ENCODE measurements around the gene CACNB2.
"Not testable (repeated sequence)": the region's sequence is repeated elsewhere in the genome, so short reads cannot be mapped to it uniquely, and the experiment has no call there.

The CACNB2 gene

GRCh38 chr10:18417950-18418527 lies 277.8 kb downstream of the CACNB2 start:
- DNase-seq: no peak

GRCh38 chr10:18418541-18419215 lies 278.5 kb downstream of the CACNB2 start:
- DNase-seq: no peak

DNA sequence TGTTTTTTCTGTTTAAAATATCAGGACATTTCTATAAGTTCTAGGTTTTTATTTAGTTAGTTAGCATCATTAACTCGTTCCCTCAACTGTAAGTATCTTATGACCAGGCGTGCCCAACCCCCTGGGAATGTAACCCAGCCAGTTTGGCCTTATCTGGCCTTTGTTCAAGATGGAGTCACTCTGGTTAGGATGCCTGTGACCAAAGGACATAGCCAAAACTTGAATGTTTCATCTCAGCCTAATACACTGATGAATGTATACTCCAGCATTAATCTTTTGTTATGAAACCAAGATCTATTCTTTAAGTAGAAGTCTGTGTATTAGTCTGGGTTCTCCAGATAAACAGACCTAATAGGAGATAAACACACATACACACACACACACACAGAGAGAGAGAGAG lies 279.7 kb downstream of the CACNB2 start:
- DNase-seq: no peak

DNA sequence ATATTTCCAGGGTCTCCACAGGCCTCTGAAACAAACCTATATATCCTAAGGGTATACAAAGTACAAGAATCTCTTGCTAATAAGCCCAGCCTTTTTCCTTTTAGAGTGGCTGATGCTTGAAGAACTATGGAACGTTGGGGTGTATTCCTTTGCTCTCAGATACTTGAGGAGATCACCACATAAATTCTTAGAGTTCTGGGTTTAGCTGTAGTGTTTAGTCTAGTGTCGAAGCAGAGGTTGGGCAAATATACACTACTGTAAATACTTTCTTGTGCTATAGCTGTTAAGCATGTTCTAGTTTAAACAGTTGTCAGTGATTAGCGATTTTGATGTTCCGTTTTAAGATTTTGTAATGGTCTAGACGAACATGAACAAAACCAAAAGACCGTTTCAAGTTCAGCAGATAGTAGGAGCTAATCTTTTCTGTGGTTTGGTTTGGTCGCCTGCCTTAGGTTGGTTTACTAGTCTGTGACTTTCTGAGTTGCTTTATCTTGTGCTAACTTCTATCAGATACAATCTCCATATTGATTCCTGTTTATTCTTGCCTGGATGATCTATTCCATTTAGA lies 281.6 kb downstream of the CACNB2 start:
- no peak for DNase-seq

- no peak for DNase-seq
These were observed 282.9 kb downstream of the CACNB2 start for GRCh38 chr10:18423058-18423637.

DNA sequence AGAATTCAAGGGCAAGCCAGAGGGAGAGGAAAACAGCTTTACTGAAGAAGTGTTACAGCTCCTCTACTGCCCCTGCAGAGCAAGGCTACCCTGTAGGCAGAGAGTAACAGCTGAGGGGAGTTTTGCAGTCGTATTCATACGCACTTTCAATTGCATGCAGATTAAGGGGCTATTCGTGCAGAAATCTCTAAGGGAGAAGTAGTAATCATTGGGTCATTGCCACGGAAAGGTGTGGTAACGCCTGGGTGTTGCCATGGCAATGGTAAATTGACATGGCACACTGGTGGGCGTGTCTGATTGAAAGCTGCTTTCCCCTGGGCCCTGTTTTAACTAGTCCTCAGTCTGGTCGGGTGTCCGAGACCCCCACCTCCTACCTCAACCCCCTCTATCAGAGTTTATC lies 284.0 kb downstream of the CACNB2 start:
- DNase-seq: no peak

GRCh38 chr10:18429335-18429734 lies 289.1 kb downstream of the CACNB2 start:
- no peak for DNase-seq

DNA sequence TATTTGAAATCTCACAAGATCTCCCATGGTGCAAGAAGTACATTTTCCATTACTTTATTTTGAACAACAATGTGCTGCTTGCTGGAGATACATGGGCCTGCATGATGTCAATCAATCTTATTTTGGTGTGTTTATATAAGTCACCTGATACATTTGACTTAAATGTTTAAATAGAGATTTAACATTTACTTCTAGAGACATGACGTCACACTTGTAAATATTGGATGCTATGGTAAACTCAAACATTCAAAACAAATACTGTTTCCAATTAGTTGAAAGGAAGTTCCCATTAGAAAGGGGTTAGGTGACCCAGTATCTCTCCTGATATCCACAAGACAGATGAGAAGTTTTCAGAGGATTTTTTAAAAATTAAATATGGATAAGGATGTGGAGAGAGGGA lies 296.7 kb downstream of the CACNB2 start:
- DNase-seq: no peak

GRCh38 chr10:18437486-18437885 lies 297.3 kb downstream of the CACNB2 start:
- no peak for DNase-seq

DNA sequence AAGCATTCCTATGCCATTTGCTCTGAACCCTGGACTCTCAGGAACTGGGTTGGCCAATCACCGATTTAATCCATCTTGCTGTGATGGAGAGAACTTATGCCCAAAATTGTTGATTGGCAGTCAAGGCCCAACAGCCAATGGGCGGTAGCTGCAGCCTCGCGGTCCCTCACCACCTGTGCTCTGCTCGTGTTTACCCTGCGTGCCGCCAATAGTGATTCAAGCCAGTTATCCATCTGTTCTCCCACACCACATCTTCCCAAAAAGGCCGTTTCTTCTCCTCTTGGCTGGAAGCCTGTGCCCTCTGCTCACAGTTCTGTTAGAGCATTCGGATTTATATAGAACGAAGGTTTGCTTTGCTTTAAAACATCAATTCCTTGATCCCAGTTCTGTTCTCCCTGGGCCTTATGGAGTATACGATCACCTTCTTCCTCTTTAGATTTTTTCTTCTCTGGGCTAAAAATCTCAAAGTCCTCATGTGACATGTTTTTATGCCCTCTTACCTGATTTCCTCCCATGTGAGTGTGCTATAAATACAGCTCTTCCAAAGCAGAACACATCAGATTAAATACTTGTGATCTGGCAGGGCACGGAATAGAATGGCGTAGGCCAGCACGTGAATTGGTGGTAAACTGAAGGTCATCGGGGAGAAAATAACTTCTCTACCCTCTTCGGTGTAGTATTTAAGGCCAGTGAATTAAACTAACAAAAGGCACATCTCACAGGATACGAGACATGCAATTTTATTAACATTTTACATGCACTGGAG lies 298.3 kb downstream of the CACNB2 start:
- DNase-seq: no peak

DNA sequence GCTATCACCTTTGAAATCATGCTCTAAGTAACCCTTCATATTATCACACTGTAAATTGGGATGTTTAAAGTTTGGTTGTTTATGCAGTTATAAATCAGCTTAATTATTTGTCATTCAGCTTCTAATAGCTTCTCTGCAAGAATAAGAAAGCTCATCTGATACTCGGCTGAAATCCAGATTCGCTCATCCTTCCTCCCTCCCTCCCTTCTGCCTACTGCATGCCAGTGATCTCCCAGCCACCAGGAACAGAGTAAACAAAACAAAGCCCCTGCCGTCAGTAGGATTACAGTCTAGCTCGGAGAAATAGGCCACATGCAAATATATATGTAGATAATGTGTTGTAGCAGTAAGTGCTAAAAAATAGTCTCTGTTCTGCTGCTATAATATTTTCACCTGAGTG lies 299.4 kb downstream of the CACNB2 start:
- no peak for DNase-seq

DNA sequence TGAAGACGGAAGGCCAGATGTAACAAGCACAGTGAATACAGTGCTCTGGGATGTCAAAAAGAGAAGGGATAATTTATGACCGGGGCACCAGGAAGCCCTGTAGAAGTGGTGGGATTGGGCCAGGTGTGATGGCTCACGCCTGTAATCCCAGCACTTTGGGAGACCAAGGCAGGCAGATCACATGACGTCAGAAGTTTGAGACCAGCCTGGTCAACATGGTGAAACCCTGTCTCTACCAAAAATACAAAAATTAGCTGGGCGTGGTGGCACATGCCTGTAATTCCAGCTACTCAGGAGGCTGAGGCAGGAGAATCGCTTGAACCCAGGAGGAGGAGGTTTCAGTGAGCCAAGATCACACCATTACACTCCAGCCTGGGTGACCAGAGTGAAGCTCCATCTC lies 305.4 kb downstream of the CACNB2 start:
- DNase-seq: not testable (repeated sequence)

DNA sequence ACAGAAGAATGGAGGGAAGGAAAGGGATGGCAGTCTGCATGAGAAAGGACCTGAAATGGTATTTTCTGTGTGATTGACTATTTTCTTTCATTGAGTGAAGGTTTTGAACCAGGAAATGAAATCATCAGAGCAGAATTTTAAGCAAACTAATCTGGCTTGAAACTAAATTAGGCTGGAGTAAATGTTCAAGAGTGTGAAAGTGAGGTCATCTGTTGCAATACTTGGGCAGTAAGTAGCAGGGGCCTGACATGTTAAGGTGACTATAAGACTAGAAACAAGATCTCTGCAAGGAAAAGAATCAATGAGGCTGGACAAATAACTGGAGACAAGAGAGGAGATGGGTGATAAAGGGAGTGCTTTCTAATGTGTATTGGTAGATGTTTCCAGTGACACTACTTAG lies 306.0 kb downstream of the CACNB2 start:
- no peak for DNase-seq

GRCh38 chr10:18449611-18450026 lies 309.4 kb downstream of the CACNB2 start:
- no peak for DNase-seq

DNA sequence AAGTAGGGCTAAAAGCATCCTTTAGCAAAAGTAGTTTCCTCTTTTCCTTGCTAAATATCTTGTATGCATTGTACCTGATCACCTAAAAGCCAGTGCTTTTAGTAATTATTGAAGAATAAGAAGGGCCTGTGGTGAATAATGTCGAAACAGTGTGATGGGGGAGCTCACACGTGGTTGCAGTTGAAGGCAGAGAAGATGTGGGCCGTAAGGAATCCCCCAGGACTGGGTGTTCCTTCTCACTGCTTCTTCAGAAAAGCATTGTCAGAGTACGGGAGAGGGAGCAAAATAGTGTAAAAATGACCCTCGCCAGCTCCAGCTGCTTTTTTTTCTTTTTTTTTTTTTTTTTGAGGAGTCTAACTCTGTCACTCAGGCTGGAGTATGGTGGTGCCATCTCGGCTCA lies 310.1 kb downstream of the CACNB2 start:
- no peak for DNase-seq

DNA sequence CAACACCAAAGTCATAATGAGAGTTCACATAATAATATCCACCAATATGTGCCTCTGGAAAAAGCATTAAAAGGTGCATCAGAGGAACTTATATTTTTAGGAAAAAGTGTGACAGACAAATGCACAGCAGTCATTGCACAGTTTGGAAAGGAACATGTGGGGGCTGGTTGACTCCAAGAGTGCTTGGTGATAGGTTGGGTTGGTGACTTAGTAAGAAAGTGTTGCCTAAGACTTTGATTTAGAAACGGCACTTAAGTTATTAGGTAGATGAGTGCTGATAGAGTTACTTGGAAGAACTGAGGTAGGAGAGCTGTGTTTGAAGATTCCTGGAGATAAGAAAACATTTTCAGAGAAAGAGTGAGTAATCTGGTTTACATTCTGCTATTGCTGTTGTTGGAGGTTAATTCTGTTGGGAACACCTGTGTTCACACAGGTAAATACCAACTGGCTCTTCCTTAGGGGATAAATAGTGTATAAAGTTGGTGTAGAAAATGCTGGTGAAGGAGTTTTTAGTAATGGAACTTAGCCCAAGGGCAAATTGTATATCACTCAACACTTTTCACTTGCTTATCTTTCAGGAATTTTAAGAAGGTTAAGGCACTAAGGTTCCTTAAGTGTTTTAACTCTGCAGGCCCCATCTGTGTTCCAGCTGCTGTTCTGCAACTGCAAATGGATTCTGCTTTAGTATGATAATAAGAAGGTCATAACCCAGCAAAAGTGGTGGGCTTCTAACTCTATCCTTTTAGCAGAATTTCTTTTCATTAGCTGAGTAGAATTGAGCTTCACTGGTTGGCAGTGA lies 315.1 kb downstream of the CACNB2 start:
- no peak for DNase-seq

DNA sequence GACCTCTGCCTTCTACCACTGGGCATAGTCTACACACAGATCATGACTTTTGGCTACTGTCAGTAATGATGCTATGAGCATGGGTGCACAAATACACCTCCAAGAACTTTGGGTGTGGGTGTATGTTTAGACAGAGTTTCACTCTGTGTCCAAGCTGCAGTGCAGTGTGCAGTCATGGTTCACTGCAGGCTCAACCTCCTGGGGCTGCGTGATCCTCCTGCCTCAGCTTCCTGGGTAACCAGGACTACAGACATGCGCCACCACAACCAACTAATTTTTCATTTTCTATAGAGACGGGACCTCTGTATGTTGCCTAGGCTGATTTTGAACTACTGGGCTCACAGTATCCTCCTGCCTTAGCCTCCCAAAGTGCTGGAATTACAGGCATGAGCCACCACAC lies 316.8 kb downstream of the CACNB2 start:
- no peak for DNase-seq

GRCh38 chr10:18460032-18460431 lies 319.8 kb downstream of the CACNB2 start:
- DNase-seq: no peak

- DNase-seq: no peak
These were observed 323.5 kb downstream of the CACNB2 start for GRCh38 chr10:18463673-18464211.

GRCh38 chr10:18469125-18469524 lies 328.9 kb downstream of the CACNB2 start:
- no peak for DNase-seq

GRCh38 chr10:18472977-18473376 lies 332.8 kb downstream of the CACNB2 start:
- DNase-seq: peak; percentile 36

DNA sequence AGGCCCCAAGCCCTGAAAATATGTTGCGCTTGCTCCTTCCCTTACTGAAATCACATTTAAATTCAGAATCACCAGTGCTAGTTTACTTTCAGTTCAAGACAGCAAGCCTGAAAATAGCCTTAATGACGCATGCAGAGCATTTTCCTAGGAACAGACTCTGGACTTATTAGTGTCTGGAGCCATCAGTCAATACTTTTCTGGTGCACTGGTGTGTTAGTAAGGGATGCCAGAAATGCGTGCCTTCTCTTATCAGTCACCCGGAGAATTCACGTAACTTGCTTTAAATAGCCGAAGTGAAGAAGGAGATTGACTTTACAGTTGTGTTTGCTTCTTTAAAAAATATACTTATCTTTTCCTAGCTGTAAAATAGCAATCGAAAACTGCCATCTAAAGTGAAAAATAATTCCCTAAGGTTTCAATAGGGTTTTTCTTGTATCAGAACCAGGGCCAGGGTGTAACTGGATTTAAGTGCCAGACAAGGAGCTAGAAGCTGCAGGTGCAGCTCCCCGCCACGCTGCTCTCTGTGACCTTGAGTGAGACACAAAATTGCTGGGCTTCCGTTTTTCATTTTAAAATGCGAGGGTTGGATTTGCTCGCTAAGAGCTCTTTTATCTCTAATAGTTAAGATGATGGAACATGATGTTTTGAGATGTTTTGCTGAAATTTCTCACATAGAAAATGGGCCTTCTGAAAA lies 333.3 kb downstream of the CACNB2 start:
- DNase-seq: peak; percentile 46

Data from COR-L47 (cell line).